H9 (cell line): ENCODE results near the gene TWF1. TPM values are rescaled to one million over a fixed set of nuclear protein-coding genes. Genes with fewer than 3 reads are reported as not detected.

Experiments used
- DNase-seq: peaks from one replicate; pipeline ENCODE4 v3.0.0-alpha.2; 2017
- H2AFZ ChIP-seq: one replicate; pipeline ENCODE4 v1.6.1; 2013; ENCODE audit warnings: mild to moderate bottlenecking, low read length, control low read depth, moderate library complexity
- H2AK5ac ChIP-seq: 2 replicates; pipeline ENCODE4 v1.6.1; 2013; ENCODE audit warnings: low read length, control low read depth, mixed read lengths; ENCODE audit not compliant: insufficient read length
- H2BK120ac ChIP-seq: one replicate; pipeline ENCODE4 v1.6.1; 2013; ENCODE audit warnings: low read depth, mild to moderate bottlenecking, low read length, control low read depth, inconsistent platforms; ENCODE audit not compliant: poor library complexity, severe bottlenecking
- H2BK12ac ChIP-seq: 2 replicates; pipeline ENCODE4 v1.6.1; 2013; ENCODE audit warnings: low read length, control low read depth, mixed read lengths, low read depth; ENCODE audit not compliant: insufficient read length
- H2BK15ac ChIP-seq: 2 replicates; pipeline ENCODE4 v1.6.1; 2013; ENCODE audit warnings: low read depth, low read length, control low read depth
- H2BK20ac ChIP-seq: one replicate; pipeline ENCODE4 v1.6.1; 2013; ENCODE audit warnings: low read depth, mild to moderate bottlenecking, low read length, control low read depth, inconsistent platforms; ENCODE audit not compliant: poor library complexity, severe bottlenecking
- H2BK5ac ChIP-seq: 2 replicates; pipeline ENCODE4 v1.6.1; 2013; ENCODE audit warnings: low read length, control low read depth, mixed read lengths; ENCODE audit not compliant: insufficient read length
- H3K14ac ChIP-seq: 2 replicates; pipeline ENCODE4 v1.6.1; 2013; ENCODE audit warnings: low read length, control low read depth; ENCODE audit not compliant: insufficient read depth
- H3K18ac ChIP-seq: 2 replicates; pipeline ENCODE4 v1.6.1; 2013; ENCODE audit warnings: low read depth, mild to moderate bottlenecking, mixed read lengths, low read length, control low read depth; ENCODE audit not compliant: insufficient read length
- H3K23ac ChIP-seq: 2 replicates; pipeline ENCODE4 v1.6.1; 2013; ENCODE audit warnings: low read length, control low read depth, mixed read lengths, low read depth; ENCODE audit not compliant: insufficient read length
- H3K23me2 ChIP-seq: 2 replicates; pipeline ENCODE4 v1.6.1; 2013; ENCODE audit warnings: low read depth, mild to moderate bottlenecking, mixed read lengths, low read length, control low read depth; ENCODE audit not compliant: insufficient read length, poor library complexity, severe bottlenecking
- H3K27ac ChIP-seq: 2 replicates; pipeline ENCODE4 v1.5.1; 2013; ENCODE audit warnings: low read length, control low read depth, mixed read lengths, low read depth; ENCODE audit not compliant: insufficient read length
- H3K27me3 ChIP-seq: 2 replicates; pipeline ENCODE4 v1.6.1; 2013; ENCODE audit warnings: low read length, control low read depth, inconsistent platforms; ENCODE audit not compliant: insufficient read depth
- H3K4ac ChIP-seq: 2 replicates; pipeline ENCODE4 v1.6.1; 2013; ENCODE audit warnings: low read depth, mild to moderate bottlenecking, control low read depth, inconsistent platforms, low read length, moderate library complexity
- H3K4me1 ChIP-seq: 2 replicates; pipeline ENCODE4 v1.6.1; 2013; ENCODE audit warnings: low read length, control low read depth, inconsistent platforms; ENCODE audit not compliant: insufficient read depth
- H3K4me2 ChIP-seq: 2 replicates; pipeline ENCODE4 v1.6.1; 2013; ENCODE audit warnings: low read length, control low read depth, mixed read lengths; ENCODE audit not compliant: insufficient read length, insufficient read depth
- H3K56ac ChIP-seq: 2 replicates; pipeline ENCODE4 v1.6.1; 2013; ENCODE audit warnings: low read depth, mild to moderate bottlenecking, mixed read lengths, low read length, control low read depth; ENCODE audit not compliant: insufficient read length
- H3K79me1 ChIP-seq: 2 replicates; pipeline ENCODE4 v1.6.1; 2013; ENCODE audit warnings: low read depth, mild to moderate bottlenecking, moderate library complexity, low read length, control low read depth, inconsistent platforms; ENCODE audit not compliant: insufficient read depth, poor library complexity, severe bottlenecking
- H3K79me2 ChIP-seq: 2 replicates; pipeline ENCODE4 v1.6.1; 2013; ENCODE audit warnings: low read length, control low read depth, inconsistent platforms; ENCODE audit not compliant: insufficient read depth
- H3K9ac ChIP-seq: 2 replicates; pipeline ENCODE4 v1.6.1; 2013; ENCODE audit warnings: low read length, control low read depth, mixed read lengths; ENCODE audit not compliant: insufficient read length; ENCODE audit errors: extremely low read depth
- H3K9me3 ChIP-seq: one replicate; pipeline ENCODE4 v1.6.1; 2013; ENCODE audit warnings: low read depth, low read length, inconsistent platforms; ENCODE audit not compliant: control insufficient read depth
- H3T11ph ChIP-seq: one replicate; pipeline ENCODE4 v1.6.1; 2013; ENCODE audit warnings: mild to moderate bottlenecking, low read length, control low read depth, inconsistent platforms
- H4K20me1 ChIP-seq: one replicate; pipeline ENCODE4 v1.6.1; 2013; ENCODE audit not compliant: control insufficient read depth, insufficient read length, insufficient read depth
- H4K5ac ChIP-seq: 2 replicates; pipeline ENCODE4 v1.6.1; 2013; ENCODE audit warnings: low read depth, mild to moderate bottlenecking, mixed read lengths, low read length, control low read depth; ENCODE audit not compliant: insufficient read length
- H4K8ac ChIP-seq: replicated peaks from 2 replicates; pipeline ENCODE4 v1.6.1; 2013; ENCODE audit warnings: low read length, control low read depth, mixed read lengths, low read depth; ENCODE audit not compliant: insufficient read length
- H4K91ac ChIP-seq: 2 replicates; pipeline ENCODE4 v1.6.1; 2013; ENCODE audit warnings: low read depth, mild to moderate bottlenecking, moderate library complexity, mixed read lengths, low read length, control low read depth; ENCODE audit not compliant: insufficient read length
- H3K27ac Mint-ChIP-seq, 3 experiments: 2 replicates in 2 of 3; 3 replicates in 1 of 3; pipeline ENCODE4 v1.8.0; 2020 to 2021; ENCODE audit warnings: mixed read lengths in 3 of 3, mild to moderate bottlenecking in 1 of 3, moderate library complexity in 1 of 3
- H3K27me3 Mint-ChIP-seq: 2 replicates; pipeline ENCODE4 v1.8.0; 2021; ENCODE audit warnings: low read depth, mild to moderate bottlenecking, moderate library complexity, mixed read lengths
- H3K36me3 Mint-ChIP-seq, 3 experiments: 2 replicates in 2 of 3; 3 replicates in 1 of 3; pipeline ENCODE4 v1.8.0; 2020 to 2021; ENCODE audit warnings: low read depth in 3 of 3, mixed read lengths in 3 of 3; ENCODE audit not compliant: insufficient read depth in 1 of 3
- H3K4me1 Mint-ChIP-seq, 2 experiments: 2 replicates each; pipeline ENCODE4 v1.8.0; 2020; ENCODE audit warnings: mixed read lengths in 2 of 2
- H3K4me3 Mint-ChIP-seq, 2 experiments: 2 replicates in 1 of 2; 3 replicates in 1 of 2; pipeline ENCODE4 v1.8.0; 2020 to 2021; ENCODE audit warnings: mild to moderate bottlenecking in 2 of 2, mixed read lengths in 2 of 2, moderate library complexity in 1 of 2
- H3K9me3 Mint-ChIP-seq, 2 experiments: 2 replicates in 1 of 2; 3 replicates in 1 of 2; pipeline ENCODE4 v1.8.0; 2020; ENCODE audit warnings: mild to moderate bottlenecking in 2 of 2, mixed read lengths in 2 of 2, moderate library complexity in 1 of 2
- total RNA-seq: library from RNA; stranded (reverse); gene quantifications from 2 replicates; pipeline ENCODE4 v1.2.1, GENCODE V29; 2021
- TF ChIP-seq, protein P1 (sequence below): fragments of 200-600 bp; sonication (generic); conservative IDR thresholded peaks from 3 replicates; pipeline ENCODE4 v1.8.0; 2021; ENCODE audit warnings: antibody characterized with exemption, mild to moderate bottlenecking

The TWF1 gene
- total RNA-seq, 1 experiment from 2014 or later = 22.8 TPM

DNA sequence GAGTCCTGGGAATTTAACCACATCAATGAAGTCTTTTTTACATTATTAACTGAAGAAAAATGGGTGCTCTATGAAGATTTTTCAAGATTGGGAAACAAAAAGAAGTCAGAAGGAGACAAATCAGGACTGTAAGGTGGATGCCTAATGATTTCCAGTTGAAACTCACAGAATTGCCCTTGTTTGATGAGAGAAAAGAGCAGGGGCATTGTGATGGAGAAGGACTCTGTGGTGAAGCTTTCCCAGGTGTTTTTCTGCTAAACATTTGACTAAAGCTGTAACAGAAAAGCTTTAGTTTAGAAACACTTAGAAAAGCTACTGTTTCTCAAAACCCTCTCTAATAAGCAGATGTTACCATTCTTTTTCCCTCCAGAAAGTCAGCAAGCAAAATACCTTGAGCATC lies 41.6 kb downstream of the TWF1 start:
- Histone ChIP-seq H4K5ac (no peak overlapping the region), H3K4ac (no peak overlapping the region)
- peaks cover 33 to 41% of the 10 kb centered on the region in 2 experiments for H3K4me1 Mint-ChIP-seq

More for the DNA sequence above, 41.6 kb downstream of the TWF1 start:
- Histone ChIP-seq H2BK20ac (no peak overlapping the region), H3K23me2 (no peaks in the 10 kb centered on the region), H3K14ac (no peak overlapping the region), H2BK15ac (no peak overlapping the region), H4K91ac (no peak overlapping the region), H2BK5ac (no peak overlapping the region), H4K8ac (no peak overlapping the region), H3K79me2 (no peaks in the 10 kb centered on the region), H3K23ac (no peak overlapping the region), H3K9me3 (no peaks in the 10 kb centered on the region), H3K79me1 (no peaks in the 10 kb centered on the region), H3K18ac (no peak overlapping the region), H2BK12ac (no peak overlapping the region), H3K56ac (no peak overlapping the region), H3K4me1 (peaks cover 5% of the 10 kb centered on the region), H3K27me3 (no peaks in the 10 kb centered on the region), H3K4me2 (no peak overlapping the region), H3K27ac (no peak overlapping the region), H2AK5ac (no peak overlapping the region), H2AFZ (no peak overlapping the region), H2BK120ac (no peak overlapping the region), H4K20me1 (no peaks in the 10 kb centered on the region), H3T11ph (no peak overlapping the region), H3K9ac (no peak overlapping the region)
- Mint-ChIP-seq H3K4me3 (no peak overlapping the region), H3K36me3 (no peaks in the 10 kb centered on the region), H3K27ac (peak overlapping the region; percentile 23 to 94 (median 58); a peak in 4 of 7 replicates), H3K9me3 (no peaks in the 10 kb centered on the region), H3K27me3 (no peaks in the 10 kb centered on the region)
- no peak for DNase-seq
- TF ChIP-seq, protein P1, sequence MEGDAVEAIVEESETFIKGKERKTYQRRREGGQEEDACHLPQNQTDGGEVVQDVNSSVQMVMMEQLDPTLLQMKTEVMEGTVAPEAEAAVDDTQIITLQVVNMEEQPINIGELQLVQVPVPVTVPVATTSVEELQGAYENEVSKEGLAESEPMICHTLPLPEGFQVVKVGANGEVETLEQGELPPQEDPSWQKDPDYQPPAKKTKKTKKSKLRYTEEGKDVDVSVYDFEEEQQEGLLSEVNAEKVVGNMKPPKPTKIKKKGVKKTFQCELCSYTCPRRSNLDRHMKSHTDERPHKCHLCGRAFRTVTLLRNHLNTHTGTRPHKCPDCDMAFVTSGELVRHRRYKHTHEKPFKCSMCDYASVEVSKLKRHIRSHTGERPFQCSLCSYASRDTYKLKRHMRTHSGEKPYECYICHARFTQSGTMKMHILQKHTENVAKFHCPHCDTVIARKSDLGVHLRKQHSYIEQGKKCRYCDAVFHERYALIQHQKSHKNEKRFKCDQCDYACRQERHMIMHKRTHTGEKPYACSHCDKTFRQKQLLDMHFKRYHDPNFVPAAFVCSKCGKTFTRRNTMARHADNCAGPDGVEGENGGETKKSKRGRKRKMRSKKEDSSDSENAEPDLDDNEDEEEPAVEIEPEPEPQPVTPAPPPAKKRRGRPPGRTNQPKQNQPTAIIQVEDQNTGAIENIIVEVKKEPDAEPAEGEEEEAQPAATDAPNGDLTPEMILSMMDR = no peak
